Measurements from ENCODE around the gene IPPK.

DNA sequence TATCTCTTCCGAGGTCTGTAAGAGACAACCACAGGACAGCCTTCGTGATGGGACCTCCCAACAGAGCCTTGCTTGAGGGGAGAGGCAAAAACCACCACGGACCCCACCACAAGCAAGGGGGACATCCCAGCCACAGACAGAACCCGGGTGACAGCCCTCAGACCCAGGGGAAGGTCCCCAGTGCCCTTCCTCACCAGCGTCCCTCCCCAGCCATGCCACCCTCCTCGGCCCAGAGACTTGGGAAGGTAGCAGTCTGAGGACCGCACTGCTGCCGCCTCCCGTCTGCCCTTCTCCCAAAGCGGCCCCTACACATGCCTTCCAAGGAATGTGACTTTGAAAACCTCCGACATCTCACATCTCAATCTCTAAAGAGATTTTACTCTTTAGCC, 13.4 kb downstream of the IPPK start:
- TF ChIP-seq, protein P1, sequence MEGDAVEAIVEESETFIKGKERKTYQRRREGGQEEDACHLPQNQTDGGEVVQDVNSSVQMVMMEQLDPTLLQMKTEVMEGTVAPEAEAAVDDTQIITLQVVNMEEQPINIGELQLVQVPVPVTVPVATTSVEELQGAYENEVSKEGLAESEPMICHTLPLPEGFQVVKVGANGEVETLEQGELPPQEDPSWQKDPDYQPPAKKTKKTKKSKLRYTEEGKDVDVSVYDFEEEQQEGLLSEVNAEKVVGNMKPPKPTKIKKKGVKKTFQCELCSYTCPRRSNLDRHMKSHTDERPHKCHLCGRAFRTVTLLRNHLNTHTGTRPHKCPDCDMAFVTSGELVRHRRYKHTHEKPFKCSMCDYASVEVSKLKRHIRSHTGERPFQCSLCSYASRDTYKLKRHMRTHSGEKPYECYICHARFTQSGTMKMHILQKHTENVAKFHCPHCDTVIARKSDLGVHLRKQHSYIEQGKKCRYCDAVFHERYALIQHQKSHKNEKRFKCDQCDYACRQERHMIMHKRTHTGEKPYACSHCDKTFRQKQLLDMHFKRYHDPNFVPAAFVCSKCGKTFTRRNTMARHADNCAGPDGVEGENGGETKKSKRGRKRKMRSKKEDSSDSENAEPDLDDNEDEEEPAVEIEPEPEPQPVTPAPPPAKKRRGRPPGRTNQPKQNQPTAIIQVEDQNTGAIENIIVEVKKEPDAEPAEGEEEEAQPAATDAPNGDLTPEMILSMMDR (IDR thresholded peaks at IDR 0.05), result no peak
- no peak for TF ChIP-seq POLR2A (IDR thresholded peaks at IDR 0.05)
